AG08395 (cell line): ENCODE data around the gene WWC1.
"Not testable (repeated sequence)": the region's sequence is repeated elsewhere in the genome, so short reads cannot be mapped to it uniquely, and the experiment has no call there.

Experiments used
- DNase-seq: peaks from one replicate; pipeline ENCODE4 v3.0.0; 2012; ENCODE audit warnings: mixed read lengths, low spot score

Gene WWC1

DNA sequence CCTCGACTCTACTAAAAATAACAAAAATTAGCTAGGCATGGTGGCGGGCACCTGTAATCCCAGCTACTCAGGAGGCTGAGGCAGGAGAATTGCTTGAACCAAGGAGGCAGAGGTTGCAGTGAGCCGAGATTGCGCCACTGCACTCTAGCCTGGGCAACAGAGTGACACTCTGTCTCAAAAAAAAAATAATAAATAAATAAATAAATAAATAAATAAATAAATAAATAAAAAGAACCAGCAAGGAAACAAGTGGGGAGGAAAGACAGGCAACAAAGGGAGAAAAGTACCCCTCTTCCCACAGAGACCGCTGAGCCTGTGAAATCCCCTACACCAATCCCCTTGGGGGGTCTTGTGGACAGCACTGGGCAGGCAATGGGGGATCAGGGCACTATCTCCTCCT, 4.6 kb upstream of the WWC1 start:
- not testable (repeated sequence) for DNase-seq

GRCh38 chr5:168287362-168287761, 4.1 kb upstream of the WWC1 start:
- no peak for DNase-seq

- no peak for DNase-seq
Observed at GRCh38 chr5:168288349-168289245, 2.8 kb upstream of the WWC1 start.

DNA sequence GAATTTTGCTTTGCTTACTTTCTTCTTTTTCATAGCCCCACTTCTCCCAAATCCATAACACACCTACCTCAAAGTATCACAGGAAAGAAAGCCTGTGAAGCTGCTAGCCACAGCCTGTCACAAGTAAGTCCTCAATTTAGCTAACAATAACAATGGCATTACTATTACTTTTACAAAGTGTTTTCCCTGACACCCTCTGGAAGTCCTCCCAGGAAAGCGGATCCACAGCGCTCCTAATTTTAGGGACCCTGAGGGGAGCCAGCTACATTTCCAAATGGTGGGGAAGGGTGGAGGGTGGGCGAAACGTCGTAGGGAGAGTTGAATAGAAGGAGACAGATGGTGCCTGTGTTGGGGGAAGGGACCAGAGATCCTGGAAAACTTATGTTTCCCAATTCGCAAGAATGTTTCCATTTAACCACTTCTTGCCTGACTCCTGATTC, 523 bp upstream of the WWC1 start:
- no peak for DNase-seq

GRCh38 chr5:168291964-168292785, 730 bp downstream of the WWC1 start:
- DNase-seq, result peak; percentile 26

- no peak for DNase-seq
Observed at GRCh38 chr5:168292786-168293696, 1.6 kb downstream of the WWC1 start.

GRCh38 chr5:168295574-168296201, 4.2 kb downstream of the WWC1 start:
- peak; percentile 89 for DNase-seq

DNA sequence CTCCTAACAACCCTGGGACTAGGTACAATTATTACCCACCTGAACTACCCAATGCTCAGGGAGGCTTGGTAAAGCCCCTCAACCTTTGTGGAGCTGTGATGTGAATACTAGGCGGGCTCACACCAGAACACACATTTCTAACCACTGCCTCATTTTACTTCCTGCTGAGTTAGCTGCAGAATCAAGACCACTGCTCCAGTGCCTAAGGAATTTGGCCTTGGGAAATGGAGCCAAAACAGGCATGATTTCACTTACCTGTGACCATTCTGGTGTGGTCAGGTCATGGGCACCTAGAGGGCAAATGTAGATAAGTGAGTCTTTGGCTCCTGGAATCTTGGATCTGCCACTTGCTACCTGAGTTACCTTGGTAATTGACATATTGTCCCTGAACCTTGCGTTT, 5.2 kb downstream of the WWC1 start:
- DNase-seq, result no peak

- no peak for DNase-seq
Observed at GRCh38 chr5:168298949-168299348, 7.5 kb downstream of the WWC1 start.

- DNase-seq, result no peak
Observed at GRCh38 chr5:168299372-168299771, 7.9 kb downstream of the WWC1 start.

GRCh38 chr5:168300326-168301182, 9.1 kb downstream of the WWC1 start:
- no peak for DNase-seq

GRCh38 chr5:168301593-168302390, 10.3 kb downstream of the WWC1 start:
- no peak for DNase-seq

GRCh38 chr5:168302785-168303184, 11.3 kb downstream of the WWC1 start:
- DNase-seq, result peak; percentile 45

DNA sequence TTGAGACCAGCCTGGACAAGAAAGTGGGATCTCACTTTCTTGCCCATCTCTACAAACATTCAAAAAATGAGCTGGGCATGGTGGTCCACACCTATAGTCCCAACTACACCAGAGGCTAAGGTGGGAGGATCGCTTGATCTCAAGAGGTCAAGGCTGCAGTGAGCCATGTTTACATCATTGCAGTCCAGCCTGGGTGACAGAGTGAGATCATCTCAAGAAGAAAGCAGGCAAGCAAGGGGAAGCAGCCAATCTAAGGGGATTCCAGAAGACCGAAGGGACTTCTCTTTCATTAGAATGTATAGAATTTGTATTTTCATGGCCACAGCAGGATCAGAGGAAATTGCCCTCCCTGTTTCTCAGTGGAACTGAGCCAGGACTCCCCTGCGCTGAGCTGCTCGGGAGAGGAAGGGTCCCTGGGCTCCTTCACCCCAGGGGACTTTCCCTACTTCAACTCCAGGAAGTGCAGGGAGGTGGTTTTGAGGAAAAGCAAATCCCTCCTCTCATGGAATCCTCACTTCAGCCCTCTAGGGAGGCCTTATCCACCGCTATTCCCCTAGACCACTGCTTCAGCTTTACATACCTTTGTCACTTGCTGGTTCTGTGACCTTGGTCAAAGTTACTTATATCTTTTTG, 12.1 kb downstream of the WWC1 start:
- DNase-seq, result no peak

DNA sequence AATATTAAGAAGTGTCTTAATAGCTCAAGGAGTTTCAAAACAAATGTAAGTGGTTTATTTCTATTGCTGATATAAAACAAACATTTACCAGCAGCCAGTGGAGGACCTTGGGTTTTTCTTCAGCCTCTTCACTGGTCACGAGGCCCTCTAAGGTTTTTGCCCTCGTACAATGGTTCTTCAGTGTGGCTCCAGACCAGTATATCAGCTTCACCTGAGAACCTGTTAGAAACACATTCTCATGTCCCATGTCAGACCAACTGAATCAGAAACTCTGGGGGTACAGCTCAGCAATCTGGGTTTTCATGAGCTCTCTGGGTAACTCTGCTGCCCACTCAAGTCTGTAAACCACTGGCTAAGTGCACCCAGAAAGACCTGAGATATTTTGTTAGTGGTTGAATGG, 12.9 kb downstream of the WWC1 start:
- DNase-seq, result no peak

- no peak for DNase-seq
Observed at GRCh38 chr5:168305281-168305680, 13.8 kb downstream of the WWC1 start.

DNA sequence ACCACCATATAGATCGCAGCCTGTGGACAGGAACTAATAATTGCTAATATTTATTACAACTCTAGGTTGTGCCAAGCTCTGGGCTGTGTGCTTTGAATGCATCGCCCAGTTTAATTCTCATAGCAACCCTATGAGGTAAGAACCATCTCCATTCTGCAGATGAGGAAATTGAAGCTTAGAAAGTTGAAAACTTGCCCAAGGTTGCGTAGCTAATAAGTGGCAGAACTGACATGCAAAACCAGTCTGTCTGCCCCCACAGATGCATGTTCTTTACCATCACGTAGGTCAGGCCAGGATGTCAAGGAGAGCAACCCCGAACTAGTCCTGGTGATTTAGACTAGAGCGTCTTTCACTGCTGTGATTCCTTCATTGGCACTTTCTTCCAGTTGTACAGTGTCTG, 15.6 kb downstream of the WWC1 start:
- DNase-seq, result no peak

DNA sequence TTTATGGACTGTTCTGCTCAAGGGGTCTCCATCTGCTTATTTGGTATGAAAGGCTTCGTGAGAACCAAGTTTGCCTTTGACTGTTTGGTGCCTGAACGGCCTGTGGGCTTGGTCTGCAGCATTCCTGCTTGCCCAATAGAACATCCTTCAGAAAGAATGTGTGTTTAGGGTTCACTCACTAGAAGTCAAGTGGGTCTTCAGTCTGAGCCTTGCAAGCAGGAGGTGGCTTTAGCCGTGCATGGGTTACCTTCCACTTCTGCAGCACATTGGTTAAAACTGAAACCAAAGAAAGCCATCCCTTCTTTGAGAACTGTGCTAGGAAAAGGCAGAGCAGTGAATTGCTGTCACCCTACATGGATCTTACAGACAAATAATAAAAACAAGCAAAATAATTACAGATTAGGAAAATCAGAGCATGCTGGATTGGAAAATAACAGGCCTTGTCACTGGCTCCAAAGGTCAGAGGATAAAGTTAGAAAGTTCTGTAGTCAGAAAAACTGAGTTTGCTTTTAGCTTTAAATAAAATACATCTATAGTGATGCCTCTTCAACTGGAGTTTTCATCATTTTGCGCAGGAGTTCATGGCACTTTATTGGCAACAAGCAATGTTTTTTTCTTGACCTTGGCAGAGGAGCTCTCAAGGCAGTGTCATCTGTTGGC, 16.6 kb downstream of the WWC1 start:
- DNase-seq, result no peak
